ENCODE data around the gene SH2D3C. TPM values are rescaled to one million over a fixed set of nuclear protein-coding genes. Genes with fewer than 3 reads are reported as not detected.

The SH2D3C gene
- total and polyA plus RNA-seq, 10 of the 15 experiments (the other 5 are each of a cell fraction or from before 2014, with no cell fraction given) = 1.2 to 23.5 (median 16.2) TPM

- Histone ChIP-seq H3K27ac (ENCODE audit: control insufficient read depth, insufficient read depth) (no peak overlapping the region), H3K79me2 (ENCODE audit: control insufficient read depth, insufficient read depth, low read length) (no peaks in the 10 kb centered on the region), H3K4me2 (ENCODE audit: control insufficient read depth, insufficient read depth) (no peak overlapping the region), H3K4me1 (ENCODE audit: control insufficient read depth, insufficient read depth, low read length) (peaks cover 4% of the 10 kb centered on the region; the same call in 1 of the 2 replicates), H3K9me3 (replicated peaks; ENCODE audit: control insufficient read depth, insufficient read depth, low read length) (no peaks in the 10 kb centered on the region), H4K20me1 (ENCODE audit: control insufficient read depth, insufficient read depth) (no peaks in the 10 kb centered on the region), H3K9ac (ENCODE audit: control insufficient read depth, insufficient read depth, low read length) (no peak overlapping the region), H3K4me3 (no peak overlapping the region), H3K27me3 (replicated peaks in 1 of 2; ENCODE audit: control insufficient read depth in 2 of 2, insufficient read depth in 2 of 2, low read length in 1 of 2) (no peaks in the 10 kb centered on the region), H2AFZ (ENCODE audit: control insufficient read depth, low read depth, low read length) (no peak overlapping the region), H3K36me3 (ENCODE audit: control insufficient read depth in 2 of 2, insufficient read depth in 2 of 2, low read length in 1 of 2) (no peaks in the 10 kb centered on the region)
- CTCF ChIA-PET = no interaction called here
- SMC1A ChIA-PET (ENCODE audit: uncharacterized antibody, unreplicated experiment) = interaction anchor here (0.6 kb wide), 1 partner anchor 383 kb away, joined by 3 read pairs; no protein-coding TSS in a partner anchor
- in situ Hi-C loops (cut with MboI) = no loop called here
- 74% methylated on average over 5 of the region's 5 CpGs for WGBS (ENCODE audit: insufficient coverage, insufficient replicate concordance, low lambda C conversion rate, missing lambda C conversion rate)
- POLR2A ChIA-PET = no interaction called here
- no peak for TF ChIP-seq JUND (IDR thresholded peaks at IDR 0.05; ENCODE audit: low read depth, low read length)
- TF ChIP-seq SPI1 (IDR thresholded peaks at IDR 0.05; ENCODE audit: borderline replicate concordance, insufficient read depth, low read depth, low read length) = no peak
- no peak for TF ChIP-seq NR2F1 (conservative IDR thresholded peaks at IDR 0.05)
- TF ChIP-seq ZNF24 (IDR thresholded peaks at IDR 0.05) = no peak
- TF ChIP-seq IRF4 (IDR thresholded peaks at IDR 0.05; ENCODE audit: low read depth, low read length) = no peak
- no peak for TF ChIP-seq IKZF2 (IDR thresholded peaks at IDR 0.05)
- no peak for TF ChIP-seq BMI1 (IDR thresholded peaks at IDR 0.05; ENCODE audit: borderline replicate concordance)
- BruUV-seq (replicated peaks) = no TSS peak
- intact Hi-C loops (cut with micrococcal nuclease; ENCODE audit: unreplicated experiment) = no loop called here
- DNase-seq (ENCODE audit: low read depth, low spot score) = no peak
- FAIRE-seq = no peak
- ATAC-seq = no peak
- RAD21 ChIA-PET (ENCODE audit: unreplicated experiment) = no interaction called here
These were observed 80.9 kb downstream of the SH2D3C start for GRCh38 chr9:127697575-127697974.

GRCh38 chr9:127694890-127695720 lies 83.4 kb downstream of the SH2D3C start:
- Histone ChIP-seq H3K27me3 (replicated peaks in 1 of 2; ENCODE audit: control insufficient read depth in 2 of 2, insufficient read depth in 2 of 2, low read length in 1 of 2) (no peaks in the 10 kb centered on the region), H3K4me3 (no peak overlapping the region), H3K9me3 (replicated peaks; ENCODE audit: control insufficient read depth, insufficient read depth, low read length) (no peaks in the 10 kb centered on the region), H3K4me2 (ENCODE audit: control insufficient read depth, insufficient read depth) (no peak overlapping the region), H3K9ac (ENCODE audit: control insufficient read depth, insufficient read depth, low read length) (no peak overlapping the region), H4K20me1 (ENCODE audit: control insufficient read depth, insufficient read depth) (no peaks in the 10 kb centered on the region), H3K36me3 (ENCODE audit: control insufficient read depth in 2 of 2, insufficient read depth in 2 of 2, low read length in 1 of 2) (no peaks in the 10 kb centered on the region), H3K27ac (ENCODE audit: control insufficient read depth, insufficient read depth) (no peak overlapping the region), H3K79me2 (ENCODE audit: control insufficient read depth, insufficient read depth, low read length) (no peaks in the 10 kb centered on the region), H2AFZ (ENCODE audit: control insufficient read depth, low read depth, low read length) (no peak overlapping the region), H3K4me1 (ENCODE audit: control insufficient read depth, insufficient read depth, low read length) (peaks cover 4% of the 10 kb centered on the region; the same call in 1 of the 2 replicates)
- 68% methylated on average over 9 of the region's 9 CpGs for WGBS (ENCODE audit: insufficient coverage, insufficient replicate concordance, low lambda C conversion rate, missing lambda C conversion rate)
- CTCF ChIA-PET = interaction anchor here (0.7 kb wide), 1 partner anchor 40 kb away, joined by 3 read pairs; the partner anchor contains the start of gene TOR2A
- BruUV-seq (replicated peaks) = no TSS peak
- TF ChIP-seq NRF1 (conservative IDR thresholded peaks at IDR 0.05; ENCODE audit: low read depth, low read length) (no peak), EED (IDR thresholded peaks at IDR 0.05; ENCODE audit: low read depth) (no peak), EGR1 (IDR thresholded peaks at IDR 0.05; ENCODE audit: borderline replicate concordance in 1 of 2, low read depth in 2 of 2, low read length in 2 of 2) (no peak), SKIL (IDR thresholded peaks at IDR 0.05; ENCODE audit: low read depth, poor library complexity, severe bottlenecking) (no peak), TCF12 (IDR thresholded peaks at IDR 0.05; ENCODE audit: low read depth, low read length) (no peak), NKRF (conservative IDR thresholded peaks at IDR 0.05) (no peak)
- in situ Hi-C loops (cut with MboI) (no loop called here), intact Hi-C loops (cut with micrococcal nuclease; ENCODE audit: unreplicated experiment) (no loop called here)
- POLR2A ChIA-PET = no interaction called here
- RAD21 ChIA-PET (ENCODE audit: unreplicated experiment) = no interaction called here
- no peak for DNase-seq (ENCODE audit: low read depth, low spot score)
- no peak for FAIRE-seq
- ATAC-seq = no peak
- SMC1A ChIA-PET (ENCODE audit: uncharacterized antibody, unreplicated experiment) = no interaction called here

Data from GM12878 (cell line).